ENCODE results near the gene AUTS2. TPM values are rescaled to one million over a fixed set of nuclear protein-coding genes. Genes with fewer than 3 reads are reported as not detected.

AUTS2 gene
- polyA plus RNA-seq, 1 donor from 2014 or later = 97.3 TPM

DNA sequence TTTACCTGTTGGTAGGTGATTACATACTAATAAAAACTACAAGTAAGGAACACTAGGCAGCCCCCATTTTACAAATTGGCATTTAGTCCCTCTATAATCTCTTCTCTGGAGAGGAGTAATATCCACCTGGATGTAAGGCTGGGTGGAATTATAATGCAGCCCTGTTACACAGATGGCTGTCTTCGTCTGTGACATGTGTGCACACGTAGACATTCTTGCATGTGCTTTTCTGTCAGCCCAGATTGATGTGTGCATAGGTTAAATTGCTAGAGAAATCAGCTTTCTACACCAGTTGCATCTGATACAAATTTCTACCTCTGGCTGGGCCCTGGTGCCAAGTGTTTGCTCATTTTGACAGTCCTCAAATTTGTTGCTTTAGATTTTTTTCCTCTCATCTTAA is 715.9 kb downstream of the AUTS2 start:
- no peaks in the 10 kb centered on the region for H3F3A ChIP-seq (ENCODE audit: insufficient read depth, low read length, poor library complexity, severe bottlenecking)
- no peaks in the 10 kb centered on the region for H3K27me3 ChIP-seq (ENCODE audit: insufficient read depth, low read depth, low read length)
- no peaks in the 10 kb centered on the region for H4K20me1 ChIP-seq (ENCODE audit: insufficient read depth)
- no peak overlapping the region for H3K4me2 ChIP-seq (ENCODE audit: low read length)
- H2AFZ ChIP-seq (ENCODE audit: low read depth, low read length) = no peak overlapping the region
- H3K4me3 ChIP-seq (ENCODE audit: low read length) = no peak overlapping the region
- H3K9ac ChIP-seq (ENCODE audit: low read length) = no peak overlapping the region
- TF ChIP-seq MXI1 (conservative IDR thresholded peaks at IDR 0.05; ENCODE audit: poor library complexity, severe bottlenecking) (peak; percentile 60), EZH2 (IDR thresholded peaks at IDR 0.05; ENCODE audit: borderline replicate concordance, insufficient read depth, low read length, poor library complexity, severe bottlenecking) (no peak), TAF1 (IDR thresholded peaks at IDR 0.05; ENCODE audit: low read depth) (no peak), SMC3 (conservative IDR thresholded peaks at IDR 0.05; ENCODE audit: poor library complexity) (no peak), POLR2AphosphoS5 (IDR thresholded peaks at IDR 0.05) (peak; percentile 90), RAD21 (conservative IDR thresholded peaks at IDR 0.05) (no peak), EP300 (conservative IDR thresholded peaks at IDR 0.05; ENCODE audit: poor library complexity, severe bottlenecking) (peak; percentile 94)
- TF ChIP-seq, protein P1, sequence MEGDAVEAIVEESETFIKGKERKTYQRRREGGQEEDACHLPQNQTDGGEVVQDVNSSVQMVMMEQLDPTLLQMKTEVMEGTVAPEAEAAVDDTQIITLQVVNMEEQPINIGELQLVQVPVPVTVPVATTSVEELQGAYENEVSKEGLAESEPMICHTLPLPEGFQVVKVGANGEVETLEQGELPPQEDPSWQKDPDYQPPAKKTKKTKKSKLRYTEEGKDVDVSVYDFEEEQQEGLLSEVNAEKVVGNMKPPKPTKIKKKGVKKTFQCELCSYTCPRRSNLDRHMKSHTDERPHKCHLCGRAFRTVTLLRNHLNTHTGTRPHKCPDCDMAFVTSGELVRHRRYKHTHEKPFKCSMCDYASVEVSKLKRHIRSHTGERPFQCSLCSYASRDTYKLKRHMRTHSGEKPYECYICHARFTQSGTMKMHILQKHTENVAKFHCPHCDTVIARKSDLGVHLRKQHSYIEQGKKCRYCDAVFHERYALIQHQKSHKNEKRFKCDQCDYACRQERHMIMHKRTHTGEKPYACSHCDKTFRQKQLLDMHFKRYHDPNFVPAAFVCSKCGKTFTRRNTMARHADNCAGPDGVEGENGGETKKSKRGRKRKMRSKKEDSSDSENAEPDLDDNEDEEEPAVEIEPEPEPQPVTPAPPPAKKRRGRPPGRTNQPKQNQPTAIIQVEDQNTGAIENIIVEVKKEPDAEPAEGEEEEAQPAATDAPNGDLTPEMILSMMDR (IDR thresholded peaks at IDR 0.05; ENCODE audit: poor library complexity, severe bottlenecking) = no peak
- TF ChIP-seq, protein P2, sequence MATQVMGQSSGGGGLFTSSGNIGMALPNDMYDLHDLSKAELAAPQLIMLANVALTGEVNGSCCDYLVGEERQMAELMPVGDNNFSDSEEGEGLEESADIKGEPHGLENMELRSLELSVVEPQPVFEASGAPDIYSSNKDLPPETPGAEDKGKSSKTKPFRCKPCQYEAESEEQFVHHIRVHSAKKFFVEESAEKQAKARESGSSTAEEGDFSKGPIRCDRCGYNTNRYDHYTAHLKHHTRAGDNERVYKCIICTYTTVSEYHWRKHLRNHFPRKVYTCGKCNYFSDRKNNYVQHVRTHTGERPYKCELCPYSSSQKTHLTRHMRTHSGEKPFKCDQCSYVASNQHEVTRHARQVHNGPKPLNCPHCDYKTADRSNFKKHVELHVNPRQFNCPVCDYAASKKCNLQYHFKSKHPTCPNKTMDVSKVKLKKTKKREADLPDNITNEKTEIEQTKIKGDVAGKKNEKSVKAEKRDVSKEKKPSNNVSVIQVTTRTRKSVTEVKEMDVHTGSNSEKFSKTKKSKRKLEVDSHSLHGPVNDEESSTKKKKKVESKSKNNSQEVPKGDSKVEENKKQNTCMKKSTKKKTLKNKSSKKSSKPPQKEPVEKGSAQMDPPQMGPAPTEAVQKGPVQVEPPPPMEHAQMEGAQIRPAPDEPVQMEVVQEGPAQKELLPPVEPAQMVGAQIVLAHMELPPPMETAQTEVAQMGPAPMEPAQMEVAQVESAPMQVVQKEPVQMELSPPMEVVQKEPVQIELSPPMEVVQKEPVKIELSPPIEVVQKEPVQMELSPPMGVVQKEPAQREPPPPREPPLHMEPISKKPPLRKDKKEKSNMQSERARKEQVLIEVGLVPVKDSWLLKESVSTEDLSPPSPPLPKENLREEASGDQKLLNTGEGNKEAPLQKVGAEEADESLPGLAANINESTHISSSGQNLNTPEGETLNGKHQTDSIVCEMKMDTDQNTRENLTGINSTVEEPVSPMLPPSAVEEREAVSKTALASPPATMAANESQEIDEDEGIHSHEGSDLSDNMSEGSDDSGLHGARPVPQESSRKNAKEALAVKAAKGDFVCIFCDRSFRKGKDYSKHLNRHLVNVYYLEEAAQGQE (IDR thresholded peaks at IDR 0.05; ENCODE audit: borderline replicate concordance) = no peak
- H3K36me3 ChIP-seq (ENCODE audit: insufficient read depth, low read length) = no peaks in the 10 kb centered on the region
- H3K9me3 ChIP-seq (ENCODE audit: low read length) = no peaks in the 10 kb centered on the region
- peak overlapping the region; percentile 17 for H3K27ac ChIP-seq (ENCODE audit: low read length)
- no peaks in the 10 kb centered on the region for H3K79me2 ChIP-seq (replicated peaks; ENCODE audit: insufficient read depth, low read length)
- H3K9me2 ChIP-seq (ENCODE audit: insufficient read depth, low read length) = no peaks in the 10 kb centered on the region

DNA sequence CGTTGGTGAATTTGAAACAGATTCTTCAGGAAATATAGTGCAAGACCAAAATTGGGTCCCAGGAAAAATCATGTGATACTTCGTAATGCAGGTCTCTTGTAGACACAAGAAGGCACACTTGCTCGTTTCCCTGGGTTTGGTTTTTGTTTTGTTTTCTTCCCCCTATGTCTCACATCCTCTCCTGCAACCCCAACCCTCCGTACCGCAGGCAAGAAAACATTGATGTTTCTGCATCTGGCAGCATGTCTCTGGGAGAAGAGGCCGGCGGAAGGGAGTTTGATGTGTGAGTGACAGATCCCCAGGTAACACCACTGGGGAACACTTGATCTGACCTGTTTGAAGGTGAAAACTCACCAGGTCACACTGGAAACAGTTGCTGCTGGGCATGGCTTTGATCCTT is 718.5 kb downstream of the AUTS2 start:
- TF ChIP-seq, protein P1 (IDR thresholded peaks at IDR 0.05; ENCODE audit: poor library complexity, severe bottlenecking) = no peak
- TF ChIP-seq EP300 (conservative IDR thresholded peaks at IDR 0.05; ENCODE audit: poor library complexity, severe bottlenecking) = no peak
- no peak for TF ChIP-seq MXI1 (conservative IDR thresholded peaks at IDR 0.05; ENCODE audit: poor library complexity, severe bottlenecking)
- TF ChIP-seq SMC3 (conservative IDR thresholded peaks at IDR 0.05; ENCODE audit: poor library complexity) = no peak
- TF ChIP-seq POLR2AphosphoS5 (IDR thresholded peaks at IDR 0.05) = no peak
- TF ChIP-seq RAD21 (conservative IDR thresholded peaks at IDR 0.05) = no peak
- TF ChIP-seq TAF1 (IDR thresholded peaks at IDR 0.05; ENCODE audit: low read depth) = no peak
- TF ChIP-seq, protein P2 (IDR thresholded peaks at IDR 0.05; ENCODE audit: borderline replicate concordance) = no peak
- TF ChIP-seq EZH2 (IDR thresholded peaks at IDR 0.05; ENCODE audit: borderline replicate concordance, insufficient read depth, low read length, poor library complexity, severe bottlenecking) = no peak
- no peaks in the 10 kb centered on the region for H3K79me2 ChIP-seq (replicated peaks; ENCODE audit: insufficient read depth, low read length)
- no peak overlapping the region for H3K9ac ChIP-seq (ENCODE audit: low read length)
- no peak overlapping the region for H2AFZ ChIP-seq (ENCODE audit: low read depth, low read length)
- no peaks in the 10 kb centered on the region for H3K36me3 ChIP-seq (ENCODE audit: insufficient read depth, low read length)
- H3F3A ChIP-seq (ENCODE audit: insufficient read depth, low read length, poor library complexity, severe bottlenecking) = no peaks in the 10 kb centered on the region
- no peak overlapping the region for H3K27ac ChIP-seq (ENCODE audit: low read length)
- no peak overlapping the region for H3K4me3 ChIP-seq (ENCODE audit: low read length)
- no peaks in the 10 kb centered on the region for H3K9me3 ChIP-seq (ENCODE audit: low read length)
- H3K9me2 ChIP-seq (ENCODE audit: insufficient read depth, low read length) = no peaks in the 10 kb centered on the region
- H3K4me2 ChIP-seq (ENCODE audit: low read length) = no peak overlapping the region
- no peaks in the 10 kb centered on the region for H3K27me3 ChIP-seq (ENCODE audit: insufficient read depth, low read depth, low read length)
- H4K20me1 ChIP-seq (ENCODE audit: insufficient read depth) = no peaks in the 10 kb centered on the region
